Mucosa of descending colon (tissue), 3 donors: Measurements from ENCODE around the gene FCHSD2. TPM values are rescaled to one million over a fixed set of nuclear protein-coding genes. Genes with fewer than 3 reads are reported as not detected.
"Not testable (repeated sequence)": the region's sequence is repeated elsewhere in the genome, so short reads cannot be mapped to it uniquely, and the experiment has no call there.

Experiments
- ATAC-seq: fragments of 200-7000 bp; cut with Tn5 transposase; one replicate; pipeline ENCODE4 v1.9.1; 2020; ENCODE audit warnings: mild to moderate bottlenecking, moderate library complexity
- DNase-seq, 3 donors: peaks; one replicate each; pipeline ENCODE4 v3.0.0-alpha.2; 2020
- H3K36me3 ChIP-seq: fragments of 200-600 bp; one replicate; pipeline ENCODE4 v1.8.0; 2021; ENCODE audit warnings: low read depth, mild to moderate bottlenecking
- H3K4me1 ChIP-seq: fragments of 200-600 bp; one replicate; pipeline ENCODE4 v1.8.0; 2021; ENCODE audit warnings: low read depth, mild to moderate bottlenecking
- H3K4me3 ChIP-seq: fragments of 200-600 bp; one replicate; pipeline ENCODE4 v1.8.0; 2021; ENCODE audit warnings: mild to moderate bottlenecking
- H3K9me3 ChIP-seq: fragments of 200-600 bp; one replicate; pipeline ENCODE4 v1.8.0; 2021; ENCODE audit warnings: mild to moderate bottlenecking
- CTCF ChIP-seq: fragments of 200-600 bp; IDR thresholded peaks from one replicate; pipeline ENCODE4 v1.8.0; 2022; ENCODE audit warnings: antibody characterized with exemption, mild to moderate bottlenecking
- intact Hi-C, 2 donors: fragments of 100-400 bp; cut with DNase I in 1 of 2; cut with micrococcal nuclease in 1 of 2; formaldehyde crosslinking; loops; one replicate each; pipeline versions ENCODE4 v1.11.0 to v1.11.1; 2022; cut with DNase I, micrococcal nuclease
- total RNA-seq, 3 donors: library from RNA; stranded (reverse); fragmentation: NEBNext Ultra II Directional in 2 of 3; extraction: Animal tissue kit (Norgen Biotek cat#: 25700) in 2 of 3; gene quantifications; one replicate each; pipeline versions ENCODE4 v1.2.1 to v1.2.4, GENCODE V29; 2021 to 2023
- donor health status: DM: no; HTN: no; CAD: no; lungs with moderate emphysema.
- donor health status: DM: no; HTN: no; CAD: no.
- donor health status: DM: no; HTN: yes; CAD: no.

The FCHSD2 gene
- total RNA-seq, 3 donors from 2014 or later: 15.7 to 41.6 (median 21.6) TPM

DNA sequence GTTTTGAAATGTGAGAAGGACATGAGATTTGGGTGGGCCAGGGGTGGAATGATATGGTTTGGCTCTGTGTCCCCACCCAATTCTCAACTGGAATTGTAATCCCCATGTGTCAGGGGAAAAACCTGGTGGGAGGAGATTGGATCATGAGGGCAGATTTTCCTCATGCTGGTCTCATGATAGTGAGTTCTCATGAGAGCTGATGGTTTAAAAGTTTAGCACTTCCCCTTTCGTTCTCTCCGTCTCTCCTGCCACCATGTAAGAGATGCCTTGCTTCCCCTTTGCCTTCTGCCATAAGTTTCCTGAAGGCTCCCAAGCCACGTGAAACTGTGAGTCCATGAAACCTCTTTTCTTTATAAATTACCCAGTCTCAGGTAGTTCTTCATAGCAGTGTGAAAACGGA is 113.5 kb downstream of the FCHSD2 start:
- intact Hi-C loops: no loop called here
- Histone ChIP-seq H3K4me1 (no peaks in the 10 kb centered on the region), H3K36me3 (no peaks in the 10 kb centered on the region), H3K9me3 (peaks cover 30% of the 10 kb centered on the region), H3K4me3 (no peak overlapping the region)
- peak in 1 of 3 donors; percentile 10 for DNase-seq
- TF ChIP-seq CTCF: no peak
- no peak for ATAC-seq

- peaks cover 34% of the 10 kb centered on the region for H3K9me3 ChIP-seq
- H3K4me3 ChIP-seq, intact Hi-C loops, DNase-seq, ATAC-seq, H3K36me3 ChIP-seq, H3K4me1 ChIP-seq: not testable (repeated sequence)
Observed at GRCh38 chr11:73027840-73028239, 114.3 kb downstream of the FCHSD2 start.

DNA sequence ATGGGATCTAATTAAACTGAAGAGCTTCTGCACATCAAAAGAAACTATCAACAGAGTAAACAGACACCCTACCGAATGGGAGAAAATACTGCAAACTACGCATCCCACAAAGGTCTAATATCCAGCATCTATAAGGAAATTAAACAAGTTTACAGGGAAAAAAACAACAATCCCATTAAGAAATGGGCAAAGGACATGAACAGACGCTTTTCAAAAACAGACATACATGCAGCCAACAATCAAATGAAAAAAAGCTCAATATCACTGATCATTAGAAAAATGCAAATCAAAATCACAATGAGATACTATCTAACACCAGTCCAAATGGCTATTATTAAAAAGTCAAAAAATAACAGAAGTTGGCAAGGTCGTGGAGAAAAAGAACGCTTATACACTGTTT is 117.5 kb downstream of the FCHSD2 start:
- TF ChIP-seq CTCF: no peak
- ATAC-seq: no peak
- no peaks in the 10 kb centered on the region for H3K4me1 ChIP-seq
- peaks cover 34% of the 10 kb centered on the region for H3K9me3 ChIP-seq
- no peak overlapping the region for H3K4me3 ChIP-seq
- no peaks in the 10 kb centered on the region for H3K36me3 ChIP-seq
- intact Hi-C loops: no loop called here
- no peak for DNase-seq

DNA sequence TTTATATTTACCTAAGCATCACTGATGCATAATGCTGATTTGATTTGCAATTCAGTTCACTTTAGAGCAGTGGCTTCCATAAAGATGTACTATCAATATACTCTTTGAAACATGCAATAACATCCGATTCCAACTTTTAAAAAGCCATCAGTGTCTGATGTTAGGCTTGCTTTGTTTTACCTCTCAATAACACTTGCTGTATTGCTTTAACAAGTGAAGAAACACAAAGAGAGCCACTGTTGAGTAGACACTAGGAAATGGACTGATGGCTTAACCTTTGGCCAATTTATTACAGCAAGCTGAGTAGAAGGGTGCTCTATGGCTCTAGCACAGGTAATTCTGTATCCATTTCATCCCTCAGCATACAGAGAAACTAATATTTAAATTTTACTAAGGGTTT is 122.1 kb downstream of the FCHSD2 start:
- H3K4me1 ChIP-seq: no peaks in the 10 kb centered on the region
- intact Hi-C loops: no loop called here
- ATAC-seq (peak; percentile 26), DNase-seq (no peak)
- no peak for TF ChIP-seq CTCF
- no peaks in the 10 kb centered on the region for H3K36me3 ChIP-seq
- no peak overlapping the region for H3K4me3 ChIP-seq
- peaks cover 17% of the 10 kb centered on the region for H3K9me3 ChIP-seq

GRCh38 chr11:73019449-73019848 is 122.7 kb downstream of the FCHSD2 start:
- H3K4me1 ChIP-seq: no peaks in the 10 kb centered on the region
- TF ChIP-seq CTCF: no peak
- DNase-seq (no peak), ATAC-seq (no peak)
- no peak overlapping the region for H3K4me3 ChIP-seq
- intact Hi-C loops: no loop called here
- H3K9me3 ChIP-seq: peaks cover 12% of the 10 kb centered on the region
- no peaks in the 10 kb centered on the region for H3K36me3 ChIP-seq

GRCh38 chr11:73018856-73019255 is 123.3 kb downstream of the FCHSD2 start:
- no peak overlapping the region for H3K4me3 ChIP-seq
- intact Hi-C loops: no loop called here
- DNase-seq: no peak
- ATAC-seq: no peak
- H3K36me3 ChIP-seq: no peaks in the 10 kb centered on the region
- H3K4me1 ChIP-seq: no peaks in the 10 kb centered on the region
- H3K9me3 ChIP-seq: peaks cover 6% of the 10 kb centered on the region
- no peak for TF ChIP-seq CTCF
